ENCODE measurements around the gene TUBB2B.

TUBB2B gene

GRCh38 chr6:3263096-3263495, 35.6 kb upstream of the TUBB2B start:
- H3K4me3 ChIP-seq (replicated peaks in 1 of 2; ENCODE audit: low read depth in 2 of 2, low read length in 2 of 2), result no peak overlapping the region
- DNase-seq (ENCODE audit: low read depth in 2 of 2), result no peak
- no peak for TF ChIP-seq CTCF (IDR thresholded peaks at IDR 0.05; ENCODE audit: low read depth, low read length)

- no peak for DNase-seq (ENCODE audit: low read depth in 2 of 2)
- no peak overlapping the region for H3K4me3 ChIP-seq (replicated peaks in 1 of 2; ENCODE audit: low read depth in 2 of 2, low read length in 2 of 2)
- no peak for TF ChIP-seq CTCF (IDR thresholded peaks at IDR 0.05; ENCODE audit: low read depth, low read length)
These were observed 34.5 kb upstream of the TUBB2B start for GRCh38 chr6:3261921-3262320.

- no peak for DNase-seq (ENCODE audit: low read depth in 2 of 2)
- TF ChIP-seq CTCF (IDR thresholded peaks at IDR 0.05; ENCODE audit: low read depth, low read length), result no peak
- H3K4me3 ChIP-seq (replicated peaks in 1 of 2; ENCODE audit: low read depth in 2 of 2, low read length in 2 of 2), result no peak overlapping the region
These were observed 34.0 kb upstream of the TUBB2B start for GRCh38 chr6:3261518-3261820.

GRCh38 chr6:3260772-3261517, 33.5 kb upstream of the TUBB2B start:
- H3K4me3 ChIP-seq (replicated peaks in 1 of 2; ENCODE audit: low read depth in 2 of 2, low read length in 2 of 2), result no peak overlapping the region
- no peak for TF ChIP-seq CTCF (IDR thresholded peaks at IDR 0.05; ENCODE audit: low read depth, low read length)
- no peak for DNase-seq (ENCODE audit: low read depth in 2 of 2)

- H3K4me3 ChIP-seq (replicated peaks in 1 of 2; ENCODE audit: low read depth in 2 of 2, low read length in 2 of 2), result no peak overlapping the region
- DNase-seq (ENCODE audit: low read depth in 2 of 2), result no peak
- TF ChIP-seq CTCF (IDR thresholded peaks at IDR 0.05; ENCODE audit: low read depth, low read length), result no peak
These were observed 32.8 kb upstream of the TUBB2B start for GRCh38 chr6:3260296-3260695.

GRCh38 chr6:3259491-3259958, 32.1 kb upstream of the TUBB2B start:
- no peak for TF ChIP-seq CTCF (IDR thresholded peaks at IDR 0.05; ENCODE audit: low read depth, low read length)
- DNase-seq (ENCODE audit: low read depth in 2 of 2), result peak; percentile 36 to 53
- H3K4me3 ChIP-seq (replicated peaks in 1 of 2; ENCODE audit: low read depth in 2 of 2, low read length in 2 of 2), result peak overlapping the region; percentile 84 to 98
